HepG2 (cell line): Measurements from ENCODE around the gene PCDH17. TPM values are rescaled to one million over a fixed set of nuclear protein-coding genes. Genes with fewer than 3 reads are reported as not detected.

Source experiments
- ATAC-seq: fragments of 200-7000 bp; cut with Tn5 transposase; 3 replicates; pipeline ENCODE4 v1.9.1; 2020; ENCODE audit warnings: mild to moderate bottlenecking, moderate library complexity
- BruUV-seq: library from RNA; stranded (reverse); fragments of 400-500 nt; replicated peaks from 2 replicates; lab custom pipeline; 2021; lab: Mats Ljungman, UMichigan
- CTCF ChIA-PET: fragments of 300-600 bp; formaldehyde crosslinking; extraction: SDS; loops from one replicate; lab custom pipeline; 2021; ENCODE audit warnings: low total read pairs, inconsistent platforms, low intra/inter-chr PET ratio; lab: Yijun Ruan, JAX
- POLR2A ChIA-PET: fragments of 350-600 bp; sonication (Branson Sonifier 250); formaldehyde crosslinking; loops from one replicate; lab custom pipeline; 2020; ENCODE audit warnings: antibody characterized with exemption, inconsistent platforms; lab: Yijun Ruan, JAX
- DNase-seq: peaks from one replicate; pipeline ENCODE4 v3.0.0-alpha.2; 2015; ENCODE audit warnings: low spot score
- FAIRE-seq: peaks from 3 replicates; lab custom pipeline; 2011; peaks lifted over from hg19 to GRCh38; lab: Jason Lieb, UNC
- H2AFZ ChIP-seq: one replicate; pipeline ENCODE4 v1.6.1; 2011; ENCODE audit warnings: low read length, inconsistent platforms
- H3K27ac ChIP-seq: fragments of 300-600 bp; 3 replicates; pipeline ENCODE4 v1.8.0; 2011; ENCODE audit warnings: mixed run types, mild to moderate bottlenecking, mixed read lengths, low read length, inconsistent platforms; ENCODE audit not compliant: insufficient read depth; ENCODE audit errors: extremely low read length
- H3K27me3 ChIP-seq, 2 experiments: fragments of 200-600 bp in 1 of 2; 2 replicates in 1 of 2; 3 replicates in 1 of 2; pipeline versions ENCODE4 v1.6.0 to v1.8.0; 2011; ENCODE audit warnings: low read length in 2 of 2, mild to moderate bottlenecking in 2 of 2, moderate library complexity in 2 of 2, inconsistent platforms in 1 of 2; ENCODE audit not compliant: insufficient read depth in 2 of 2, control insufficient read depth in 1 of 2
- H3K36me3 ChIP-seq, 2 experiments: fragments of 200-600 bp in 1 of 2; replicated peaks in 1 of 2; 2 replicates in 1 of 2; 3 replicates in 1 of 2; pipeline versions ENCODE4 v1.5.1 to v1.8.0; 2011; ENCODE audit warnings: low read length in 2 of 2, inconsistent platforms in 1 of 2; ENCODE audit not compliant: insufficient read depth in 2 of 2, control insufficient read depth in 1 of 2
- H3K4me1 ChIP-seq: 2 replicates; pipeline ENCODE4 v1.5.1; 2012; ENCODE audit warnings: low read length, inconsistent platforms; ENCODE audit not compliant: insufficient read depth
- H3K4me2 ChIP-seq: 2 replicates; pipeline ENCODE4 v1.6.0; 2011; ENCODE audit warnings: low read depth, low read length, inconsistent platforms
- H3K4me3 ChIP-seq, 3 experiments: fragments of 200-600 bp in 1 of 3; sonication (generic), shearing (Covaris generic) in 1 of 3; replicated peaks in 1 of 3; 2 replicates each; pipeline ENCODE4 v1.5.1; 2011 to 2016; ENCODE audit warnings: low read length in 3 of 3, inconsistent platforms in 2 of 3, low read depth in 2 of 3, mild to moderate bottlenecking in 2 of 3, control low read depth in 1 of 3, mixed read lengths in 1 of 3; ENCODE audit not compliant: insufficient read depth in 1 of 3
- H3K79me2 ChIP-seq: one replicate; pipeline ENCODE4 v1.6.1; 2011; ENCODE audit warnings: low read length, inconsistent platforms; ENCODE audit not compliant: insufficient read depth
- H3K9ac ChIP-seq: 2 replicates; pipeline ENCODE4 v1.6.0; 2011; ENCODE audit warnings: mild to moderate bottlenecking, low read depth, low read length, inconsistent platforms; ENCODE audit not compliant: insufficient read depth
- H3K9me3 ChIP-seq: 2 replicates; pipeline ENCODE4 v1.5.1; 2012; ENCODE audit warnings: mild to moderate bottlenecking, low read length
- H4K20me1 ChIP-seq: 2 replicates; pipeline ENCODE4 v1.6.0; 2011; ENCODE audit warnings: inconsistent platforms, mild to moderate bottlenecking, low read length, moderate library complexity; ENCODE audit not compliant: insufficient read depth
- FOXC1 ChIP-seq: sonication (generic); formaldehyde crosslinking; IDR thresholded peaks from 2 replicates; pipeline ENCODE4 v1.8.0; 2022; ENCODE audit warnings: mild to moderate bottlenecking, missing genetic modification reagents, borderline replicate concordance
- HDAC1 ChIP-seq: sonication (generic); formaldehyde crosslinking; IDR thresholded peaks from 2 replicates; pipeline ENCODE4 v1.5.1; 2020; ENCODE audit warnings: mild to moderate bottlenecking, missing genetic modification reagents
- IKZF5 ChIP-seq: IDR thresholded peaks from 2 replicates; pipeline ENCODE4 v1.6.1; 2018; ENCODE audit warnings: missing genetic modification reagents, mild to moderate bottlenecking, missing compliant biosample characterization
- MED8 ChIP-seq: sonication (generic); formaldehyde crosslinking; IDR thresholded peaks from 2 replicates; pipeline ENCODE4 v1.8.1; 2023; ENCODE audit warnings: mild to moderate bottlenecking, missing genetic modification reagents; ENCODE audit not compliant: insufficient replicate concordance
- MXD3 ChIP-seq: IDR thresholded peaks from 2 replicates; pipeline ENCODE4 v1.6.1; 2016; ENCODE audit warnings: mild to moderate bottlenecking, missing biosample characterization, missing genetic modification reagents
- NFIC ChIP-seq: IDR thresholded peaks from 2 replicates; pipeline ENCODE4 v1.6.1; 2012; ENCODE audit warnings: mild to moderate bottlenecking, low read length, inconsistent platforms
- NFKBIZ ChIP-seq: IDR thresholded peaks from 2 replicates; pipeline ENCODE4 v1.6.1; 2018; ENCODE audit warnings: missing genetic modification reagents, missing compliant biosample characterization
- PHF20 ChIP-seq: sonication (generic); formaldehyde crosslinking; IDR thresholded peaks from 2 replicates; pipeline ENCODE4 v1.5.0; 2020; ENCODE audit warnings: mild to moderate bottlenecking, missing genetic modification reagents
- SMAD9 ChIP-seq: sonication (generic); formaldehyde crosslinking; IDR thresholded peaks from 2 replicates; pipeline ENCODE4 v1.5.1; 2020; ENCODE audit warnings: mild to moderate bottlenecking, missing genetic modification reagents
- SNAPC4 ChIP-seq: sonication (generic); formaldehyde crosslinking; IDR thresholded peaks from 2 replicates; pipeline ENCODE4 v1.4.0; 2020; ENCODE audit warnings: mild to moderate bottlenecking, missing genetic modification reagents
- SNAPC5 ChIP-seq: sonication (generic); formaldehyde crosslinking; IDR thresholded peaks from 2 replicates; pipeline ENCODE4 v1.8.1; 2023; ENCODE audit warnings: mild to moderate bottlenecking, missing genetic modification reagents, borderline replicate concordance
- STAT6 ChIP-seq: sonication (generic); formaldehyde crosslinking; IDR thresholded peaks from 2 replicates; pipeline ENCODE4 v1.4.0; 2020; ENCODE audit warnings: missing genetic modification reagents, mild to moderate bottlenecking, borderline replicate concordance
- WIZ ChIP-seq: sonication (generic); formaldehyde crosslinking; IDR thresholded peaks from 2 replicates; pipeline ENCODE4 v1.5.1; 2020; ENCODE audit warnings: mild to moderate bottlenecking, missing genetic modification reagents
- ZNF282 ChIP-seq: fragments of 450-650 bp; IDR thresholded peaks from 2 replicates; pipeline ENCODE4 v1.6.1; 2018; ENCODE audit not compliant: partially characterized antibody
- ZNF709 ChIP-seq: sonication (generic); formaldehyde crosslinking; IDR thresholded peaks from 2 replicates; pipeline ENCODE4 v1.5.0; 2020; ENCODE audit warnings: mild to moderate bottlenecking, missing genetic modification reagents
- WGBS: methylation state at CpG from one replicate; pipeline ENCODE4 v1.1.6; 2017; ENCODE audit warnings: low lambda C conversion rate; 5-methylcytosine and 5-hydroxymethylcytosine counted together
- in situ Hi-C: cut with HindIII; loops from 2 replicates; pipeline ENCODE4 v1.10.0; 2017; ENCODE audit warnings: low pct_unique_long_range_greater_than_20kb; ENCODE audit not compliant: extremely low pct_ligation_motif_present
- intact Hi-C: fragments of 100-400 bp; cut with micrococcal nuclease; formaldehyde crosslinking; loops from one replicate; pipeline ENCODE4 v1.10.0; 2022; ENCODE audit not compliant: unreplicated experiment
- polyA plus RNA-seq, 8 experiments: library from polyadenylated mRNA; depleted of rRNA in 3 of 8; stranded (reverse) in 7 of 8; unstranded in 1 of 8; fragments of >200 nt; fragmentation: Illumina TruSeq in 4 of 8; extraction: Trizol in 4 of 8; gene quantifications; 2 replicates each; pipeline versions ENCODE4 v1.2.1 to v1.2.3, GENCODE V29; 2011 to 2016; ENCODE audit warnings: low read depth in 4 of 8, missing spikeins in 1 of 8, mixed read lengths in 1 of 8; ENCODE audit not compliant: insufficient read depth in 1 of 8
- total RNA-seq, 5 experiments: library from RNA; depleted of rRNA; stranded (reverse); fragments of >200 nt; fragmentation: Illumina TruSeq; extraction: Trizol; gene quantifications; 2 replicates each; pipeline ENCODE4 v1.2.3, GENCODE V29; 2016; ENCODE audit warnings: low read depth in 1 of 5

PCDH17 gene
- total and polyA plus RNA-seq, 2 of the 13 experiments (the other 11 are each of a cell fraction or from before 2014, with no cell fraction given) = not detected

- ChIA-PET POLR2A (no interaction called here), CTCF (no interaction called here)
- Histone ChIP-seq H3K4me3 (no peak overlapping the region), H2AFZ (no peak overlapping the region), H3K4me2 (no peak overlapping the region), H3K9me3 (peaks cover 13% of the 10 kb centered on the region), H3K27me3 (peaks cover 0 to 13% of the 10 kb centered on the region in 2 experiments; a peak in 3 of 5 replicates), H3K79me2 (no peaks in the 10 kb centered on the region), H3K9ac (no peak overlapping the region), H3K4me1 (no peaks in the 10 kb centered on the region), H3K36me3 (no peaks in the 10 kb centered on the region), H4K20me1 (no peaks in the 10 kb centered on the region), H3K27ac (no peak overlapping the region)
- intact Hi-C loops (no loop called here), in situ Hi-C loops (loop anchor here (10.0 kb wide), 1 partner anchor 1685 kb away; no protein-coding TSS in a partner anchor)
- DNase-seq = no peak
- ATAC-seq = no peak
- no TSS peak for BruUV-seq
- FAIRE-seq = no peak
- WGBS = 52% methylated on average over 21 of the region's 29 CpGs
- TF ChIP-seq ZNF709 (no peak), MED8 (CRISPR knock-in tag) (no peak), SMAD9 (CRISPR knock-in tag) (no peak), IKZF5 (CRISPR knock-in tag) (no peak), HDAC1 (no peak), FOXC1 (CRISPR knock-in tag) (no peak), MXD3 (no peak), SNAPC4 (CRISPR knock-in tag) (no peak), SNAPC5 (CRISPR knock-in tag) (no peak), PHF20 (CRISPR knock-in tag) (no peak), WIZ (CRISPR knock-in tag) (no peak), STAT6 (no peak), NFKBIZ (CRISPR knock-in tag) (no peak), NFIC (no peak), ZNF282 (no peak)
Observed at GRCh38 chr13:57629391-57629804, 2.1 kb upstream of the PCDH17 start.
